T-helper 1 cell treated with Interleukin-12 subunit alpha and Interleukin-12 subunit beta and Interleukin-4 antibody, amounts not matched to agents 30 μg/mL and 1 μg/mL, for 36 hours (primary cell): Measurements from ENCODE around the gene MAT2B.
A peak's percentile ranks its signal among the peaks of the same experiment; 100 is the strongest.

Experiments used
- H3K27ac Mint-ChIP-seq: one replicate; pipeline ENCODE4 v1.8.0; 2021; ENCODE audit warnings: mild to moderate bottlenecking, mixed read lengths
- H3K27me3 Mint-ChIP-seq: one replicate; pipeline ENCODE4 v1.8.0; 2021; ENCODE audit warnings: low read depth, mixed read lengths
- H3K36me3 Mint-ChIP-seq: one replicate; pipeline ENCODE4 v1.8.0; 2021; ENCODE audit warnings: low read depth, mixed read lengths
- H3K4me1 Mint-ChIP-seq: one replicate; pipeline ENCODE4 v1.8.0; 2021; ENCODE audit warnings: low read depth, mixed read lengths
- H3K4me3 Mint-ChIP-seq: one replicate; pipeline ENCODE4 v1.8.0; 2021; ENCODE audit warnings: mild to moderate bottlenecking, moderate library complexity, mixed read lengths
- H3K9me3 Mint-ChIP-seq: one replicate; pipeline ENCODE4 v1.8.0; 2021; ENCODE audit warnings: mixed read lengths

The MAT2B gene

DNA sequence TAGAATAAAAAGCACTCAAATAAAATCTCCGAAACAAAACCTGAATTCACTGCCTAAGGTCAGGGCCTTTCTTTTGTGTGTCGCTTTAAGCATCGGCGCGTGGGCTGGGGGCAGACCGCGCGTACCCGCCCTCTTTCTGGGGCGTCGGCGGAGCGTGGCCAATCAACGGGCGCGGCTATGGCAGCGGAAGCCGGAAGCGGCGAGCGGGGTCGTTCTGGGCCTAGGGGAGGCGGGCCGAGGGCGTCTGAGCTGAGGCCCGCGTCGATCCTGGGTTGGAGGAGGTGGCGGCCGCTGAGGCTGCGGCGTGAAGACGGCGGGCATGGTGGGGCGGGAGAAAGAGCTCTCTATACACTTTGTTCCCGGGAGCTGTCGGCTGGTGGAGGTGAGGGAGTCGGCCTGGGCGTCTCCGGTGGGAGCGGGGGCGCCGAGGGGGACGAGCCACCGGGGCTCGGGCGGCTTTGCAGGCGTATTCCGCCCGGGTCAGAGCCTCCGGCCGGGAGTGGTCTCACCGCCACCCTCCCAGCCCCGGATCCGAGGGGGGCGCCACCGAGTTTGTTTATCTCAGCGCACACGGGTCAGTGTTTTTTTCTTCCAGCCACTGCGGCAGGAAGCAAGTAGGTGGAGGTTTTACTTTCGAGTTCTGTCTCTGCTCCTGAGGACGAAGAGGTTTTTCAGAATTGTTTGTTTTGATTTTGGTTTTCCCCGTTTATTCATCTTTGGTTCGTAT, at the start of gene MAT2B:
Gene MAT2B, plus strand, starts transcription at position 252 of the 727 bp plus-strand sequence. Its CDS starts 68 bp downstream, at position 320.
- Mint-ChIP-seq H3K4me3 (peak within 1 kb of the TSS; percentile 86), H3K27me3 (no peaks in the 10 kb centered on the region), H3K36me3 (peaks cover 9% of the 10 kb centered on the region), H3K4me1 (peaks cover 38% of the 10 kb centered on the region), H3K27ac (peak within 1 kb of the TSS; percentile 91), H3K9me3 (no peaks in the 10 kb centered on the region)

DNA sequence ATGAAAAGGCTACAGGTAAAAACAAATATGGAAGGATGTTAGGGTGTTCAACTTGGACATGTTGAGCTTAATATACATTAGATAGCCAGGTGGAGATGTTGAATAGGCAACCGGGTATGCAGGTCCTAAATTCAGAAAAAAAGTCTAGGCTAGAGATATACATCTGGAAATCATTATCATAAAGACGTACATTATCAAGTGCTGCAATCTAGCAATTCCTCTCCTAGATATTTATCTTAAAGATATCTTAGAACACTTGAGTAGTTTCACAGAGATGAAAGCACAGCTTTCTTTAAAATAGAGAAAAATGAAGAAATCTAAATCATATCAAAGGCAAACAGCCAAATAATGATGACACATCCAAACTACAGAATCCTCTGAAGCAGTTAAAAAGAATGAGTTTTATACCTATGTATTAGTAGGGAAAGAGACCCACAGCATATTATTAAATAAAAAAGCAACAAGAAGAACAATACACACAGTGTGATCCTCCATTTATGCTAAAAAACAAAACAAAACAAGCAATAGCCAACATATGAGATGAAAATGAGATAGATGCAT, 49.3 kb upstream of the MAT2B start:
- Mint-ChIP-seq H3K4me3 (no peak overlapping the region), H3K4me1 (peaks cover 30% of the 10 kb centered on the region), H3K27ac (peak overlapping the region; percentile 5), H3K9me3 (no peaks in the 10 kb centered on the region), H3K36me3 (peaks cover 31% of the 10 kb centered on the region), H3K27me3 (no peaks in the 10 kb centered on the region)

DNA sequence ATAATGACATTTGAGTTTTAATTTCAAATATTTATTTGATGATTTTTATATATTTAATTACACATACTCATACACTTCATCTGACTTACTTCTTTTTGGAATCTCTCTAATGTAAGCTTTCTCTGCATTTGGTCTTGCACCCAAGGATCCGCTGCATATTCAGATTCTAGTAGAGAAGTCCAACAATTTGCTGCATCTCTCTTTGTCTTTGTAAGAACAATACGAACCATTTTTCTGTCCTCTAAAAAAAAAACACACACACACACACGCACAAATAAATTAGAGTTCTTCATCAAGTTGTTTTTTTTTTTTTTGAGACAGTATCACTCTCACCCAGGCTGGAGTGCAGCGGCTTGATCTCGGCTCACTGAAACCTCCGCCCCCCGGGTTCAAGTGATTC, 48.6 kb upstream of the MAT2B start:
- no peaks in the 10 kb centered on the region for H3K27me3 Mint-ChIP-seq
- H3K4me1 Mint-ChIP-seq: peaks cover 33% of the 10 kb centered on the region
- peaks cover 29% of the 10 kb centered on the region for H3K36me3 Mint-ChIP-seq
- no peak overlapping the region for H3K4me3 Mint-ChIP-seq
- no peaks in the 10 kb centered on the region for H3K9me3 Mint-ChIP-seq
- H3K27ac Mint-ChIP-seq: peak overlapping the region; percentile 7

DNA sequence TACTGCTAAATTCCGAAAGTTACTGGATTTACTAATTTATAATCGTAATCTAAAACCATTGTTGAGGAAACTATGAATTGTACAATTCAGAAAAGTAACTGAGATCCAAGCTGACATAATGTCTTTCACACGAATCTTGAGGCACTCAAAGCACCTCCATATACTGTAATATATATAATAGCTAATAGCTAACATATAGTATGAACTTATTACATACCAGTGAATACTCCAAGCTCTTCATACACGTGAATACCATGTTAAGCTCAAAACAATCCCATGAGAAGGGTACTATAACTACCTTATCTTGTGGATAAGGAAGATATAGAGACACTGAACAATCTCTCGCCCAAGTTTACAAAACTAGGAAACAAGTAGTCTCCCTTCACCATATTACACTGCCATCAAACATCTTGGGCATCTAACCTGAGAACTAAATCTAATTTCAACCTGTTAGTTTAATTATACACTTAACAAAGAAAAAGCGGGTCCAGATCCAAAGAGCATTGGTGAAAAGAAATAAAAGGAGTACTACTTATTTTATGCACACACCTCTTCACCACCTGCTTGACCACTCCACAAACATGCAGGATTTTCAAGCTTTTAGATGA, 46.5 kb upstream of the MAT2B start:
- H3K27ac Mint-ChIP-seq: peak overlapping the region; percentile 99
- peaks cover 42% of the 10 kb centered on the region for H3K4me1 Mint-ChIP-seq
- no peaks in the 10 kb centered on the region for H3K9me3 Mint-ChIP-seq
- H3K4me3 Mint-ChIP-seq: peak overlapping the region; percentile 93
- peaks cover 27% of the 10 kb centered on the region for H3K36me3 Mint-ChIP-seq
- no peaks in the 10 kb centered on the region for H3K27me3 Mint-ChIP-seq

DNA sequence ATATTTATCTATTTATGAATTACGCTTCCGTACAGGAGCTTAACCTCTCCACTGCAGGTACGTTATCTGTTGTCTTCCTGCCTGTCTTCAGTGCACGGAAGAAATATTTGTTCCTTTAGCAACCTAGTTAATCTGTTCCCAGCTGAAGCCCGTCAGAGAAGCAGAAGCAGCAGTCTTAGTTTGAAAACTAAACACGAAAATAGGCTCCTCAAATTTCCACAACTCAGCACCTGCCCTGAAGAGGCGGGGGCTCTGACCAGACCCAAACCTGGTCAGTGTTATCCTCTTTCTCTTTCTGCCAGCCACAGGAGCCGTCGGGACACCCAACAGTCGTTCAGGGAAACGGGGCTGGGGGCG, 46.0 kb upstream of the MAT2B start:
- Mint-ChIP-seq H3K9me3 (no peaks in the 10 kb centered on the region), H3K4me3 (peak overlapping the region; percentile 93), H3K27ac (peak overlapping the region; percentile 99), H3K27me3 (no peaks in the 10 kb centered on the region), H3K4me1 (peaks cover 47% of the 10 kb centered on the region), H3K36me3 (peaks cover 32% of the 10 kb centered on the region)

DNA sequence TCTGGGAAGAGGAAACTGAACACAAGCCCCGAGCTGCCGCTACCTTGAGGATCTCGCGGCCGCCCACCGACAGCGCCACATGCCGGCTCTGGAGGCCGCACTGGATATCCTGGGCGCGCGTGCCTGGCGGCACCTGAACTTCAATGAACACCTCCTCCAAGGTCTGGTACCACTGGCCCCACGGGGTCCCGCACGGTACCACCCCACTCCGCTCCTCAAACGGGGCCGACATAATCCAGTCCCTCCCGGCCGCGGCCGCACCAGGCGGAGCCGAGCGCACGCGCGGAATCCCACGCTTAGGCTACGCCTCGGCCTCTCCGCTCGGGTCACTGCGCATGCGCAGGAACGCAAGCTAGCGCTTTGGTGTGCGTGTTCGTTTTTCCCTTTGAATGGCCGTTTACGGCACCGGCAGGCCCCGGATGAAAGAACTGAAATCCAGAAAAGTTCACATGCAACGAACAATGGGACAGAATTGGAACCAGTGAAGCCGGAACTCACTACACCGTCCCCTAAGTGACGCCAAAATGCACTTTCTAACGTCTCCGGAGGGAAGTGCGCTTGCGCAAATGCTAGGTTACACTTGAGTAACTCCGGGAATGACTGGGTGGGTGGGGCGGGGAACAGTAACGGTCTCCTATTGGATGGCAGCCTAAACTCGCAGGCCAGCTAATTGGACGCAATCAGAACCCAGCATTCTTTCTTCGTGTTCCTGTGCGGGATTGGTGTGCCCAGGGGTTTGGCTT, 45.4 kb upstream of the MAT2B start, which contains the start of gene NUDCD2:
Gene NUDCD2, minus strand, starts transcription at position 284 of the 743 bp plus-strand sequence. Its CDS starts 52 bp downstream, at position 232.
- peak within 1 kb of the TSS; percentile 93 for H3K4me3 Mint-ChIP-seq
- no peaks in the 10 kb centered on the region for H3K9me3 Mint-ChIP-seq
- H3K36me3 Mint-ChIP-seq: peaks cover 33% of the 10 kb centered on the region
- H3K4me1 Mint-ChIP-seq: peaks cover 46% of the 10 kb centered on the region
- no peaks in the 10 kb centered on the region for H3K27me3 Mint-ChIP-seq
- H3K27ac Mint-ChIP-seq: peak within 1 kb of the TSS; percentile 99

DNA sequence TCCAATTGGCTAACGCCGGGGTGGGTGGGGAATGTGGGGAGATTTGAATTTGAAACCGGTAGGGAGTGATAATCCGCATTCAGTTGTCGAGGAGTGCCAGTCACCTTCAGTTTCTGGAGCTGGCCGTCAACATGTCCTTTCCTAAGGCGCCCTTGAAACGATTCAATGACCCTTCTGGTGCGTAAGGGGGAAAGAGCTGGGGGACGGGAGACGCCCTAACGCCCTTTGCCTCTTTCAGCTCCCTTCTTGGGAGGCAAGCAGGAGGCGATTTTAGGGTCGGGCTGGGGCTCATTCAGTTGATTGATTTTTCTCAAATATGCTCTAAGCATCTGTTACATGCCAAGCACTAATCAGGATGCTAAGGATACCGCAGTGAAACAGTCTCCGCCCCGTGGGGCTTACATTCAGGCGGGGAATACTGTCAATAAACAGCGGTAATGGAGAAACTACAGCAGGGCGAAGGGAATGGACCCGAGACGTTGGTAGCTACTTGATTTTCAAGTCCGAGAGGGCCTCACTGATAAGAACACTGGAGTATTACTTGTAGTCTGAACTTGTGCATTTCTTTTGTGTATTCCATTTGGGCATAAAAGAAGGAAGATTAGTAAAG, 44.8 kb upstream of the MAT2B start, which contains the start of gene HMMR:
Gene HMMR, plus strand, starts transcription at position 71 of the 610 bp plus-strand sequence. Its CDS starts 61 bp downstream, at position 132.
- Mint-ChIP-seq H3K36me3 (peaks cover 29% of the 10 kb centered on the region), H3K4me3 (peak within 1 kb of the TSS; percentile 93), H3K9me3 (no peaks in the 10 kb centered on the region), H3K27ac (peak within 1 kb of the TSS; percentile 99), H3K4me1 (peaks cover 43% of the 10 kb centered on the region), H3K27me3 (no peaks in the 10 kb centered on the region)

DNA sequence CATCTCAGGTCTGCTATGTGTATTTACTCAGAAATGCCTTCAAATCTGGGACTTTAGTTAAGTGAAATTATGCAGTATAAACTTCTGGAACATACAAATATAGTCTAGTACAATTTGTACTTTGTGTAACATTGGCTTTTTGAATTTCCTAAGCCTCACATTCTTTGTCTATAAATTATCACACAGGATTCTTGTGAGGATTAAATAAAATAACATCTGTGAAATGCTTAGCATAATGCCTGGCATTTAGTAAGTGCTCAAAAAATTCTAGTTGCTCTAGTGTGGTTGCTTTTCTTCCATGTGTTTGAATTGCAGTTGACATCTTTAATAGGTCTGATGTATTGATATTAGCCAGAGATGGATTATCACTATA, 42.4 kb upstream of the MAT2B start:
- Mint-ChIP-seq H3K27me3 (no peaks in the 10 kb centered on the region), H3K36me3 (peaks cover 15% of the 10 kb centered on the region), H3K4me1 (peaks cover 39% of the 10 kb centered on the region), H3K4me3 (no peak overlapping the region), H3K9me3 (no peaks in the 10 kb centered on the region), H3K27ac (peak overlapping the region; percentile 13)

DNA sequence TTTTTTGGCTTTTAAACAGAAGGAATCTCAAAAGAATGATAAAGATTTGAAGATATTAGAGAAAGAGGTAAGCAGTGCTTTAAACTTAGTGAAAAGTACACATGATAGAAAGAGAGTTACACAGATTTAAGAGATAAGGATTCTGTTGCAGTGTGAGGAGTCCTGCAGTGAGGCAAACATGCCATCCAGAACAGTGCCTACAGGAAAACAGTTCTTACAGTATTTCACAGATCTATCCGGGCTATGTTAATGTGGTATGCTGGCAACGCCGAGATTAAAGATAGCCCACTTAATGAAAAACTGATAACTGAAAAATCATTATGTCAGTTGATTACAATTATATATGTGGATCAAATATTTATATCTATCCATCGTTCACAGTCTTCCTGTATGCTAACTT, 37.7 kb upstream of the MAT2B start:
- Mint-ChIP-seq H3K27ac (no peak overlapping the region), H3K36me3 (peaks cover 34% of the 10 kb centered on the region), H3K9me3 (no peaks in the 10 kb centered on the region), H3K4me1 (peaks cover 29% of the 10 kb centered on the region), H3K27me3 (no peaks in the 10 kb centered on the region), H3K4me3 (no peak overlapping the region)

DNA sequence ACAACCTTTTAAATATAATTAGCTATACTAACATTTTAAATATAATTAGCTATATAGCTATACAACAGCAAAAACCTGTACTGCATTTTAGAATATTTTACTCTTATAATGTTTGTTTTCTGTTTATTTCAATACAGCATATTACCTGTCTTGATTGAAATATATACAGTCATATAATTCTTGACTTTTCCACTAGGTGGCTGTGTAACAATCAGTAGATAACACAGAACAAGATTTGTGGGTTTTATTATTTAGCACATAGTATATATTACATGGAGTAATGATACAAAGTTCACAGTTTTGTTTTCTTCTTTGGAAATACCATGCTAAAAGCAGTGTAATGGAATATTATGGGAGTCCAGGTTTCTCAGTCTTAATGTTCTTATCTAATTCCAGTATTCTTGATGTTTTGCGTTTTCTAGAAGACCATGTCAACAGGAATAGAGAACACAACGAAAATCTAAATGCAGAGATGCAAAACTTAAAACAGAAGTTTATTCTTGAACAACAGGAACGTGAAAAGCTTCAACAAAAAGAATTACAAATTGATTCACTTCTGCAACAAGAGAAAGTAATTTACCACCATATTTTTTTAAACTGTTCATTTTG, 31.7 kb upstream of the MAT2B start:
- H3K9me3 Mint-ChIP-seq: no peaks in the 10 kb centered on the region
- H3K4me1 Mint-ChIP-seq: peaks cover 8% of the 10 kb centered on the region
- H3K27me3 Mint-ChIP-seq: no peaks in the 10 kb centered on the region
- no peak overlapping the region for H3K27ac Mint-ChIP-seq
- peaks cover 40% of the 10 kb centered on the region for H3K36me3 Mint-ChIP-seq
- H3K4me3 Mint-ChIP-seq: no peak overlapping the region

DNA sequence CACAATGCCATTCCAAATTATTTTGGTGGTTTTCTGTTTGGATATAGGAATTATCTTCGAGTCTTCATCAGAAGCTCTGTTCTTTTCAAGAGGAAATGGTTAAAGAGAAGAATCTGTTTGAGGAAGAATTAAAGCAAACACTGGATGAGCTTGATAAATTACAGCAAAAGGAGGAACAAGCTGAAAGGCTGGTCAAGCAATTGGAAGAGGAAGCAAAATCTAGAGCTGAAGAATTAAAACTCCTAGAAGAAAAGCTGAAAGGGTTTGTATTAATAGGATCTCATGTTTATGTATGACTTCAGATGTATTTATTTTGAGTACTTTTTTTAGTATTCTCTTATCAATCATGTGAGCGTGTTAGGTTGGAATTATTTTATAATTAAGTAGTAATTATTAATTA, 30.0 kb upstream of the MAT2B start:
- Mint-ChIP-seq H3K27ac (no peak overlapping the region), H3K4me3 (no peak overlapping the region), H3K27me3 (no peaks in the 10 kb centered on the region), H3K9me3 (no peaks in the 10 kb centered on the region), H3K36me3 (peaks cover 39% of the 10 kb centered on the region), H3K4me1 (peaks cover 8% of the 10 kb centered on the region)

DNA sequence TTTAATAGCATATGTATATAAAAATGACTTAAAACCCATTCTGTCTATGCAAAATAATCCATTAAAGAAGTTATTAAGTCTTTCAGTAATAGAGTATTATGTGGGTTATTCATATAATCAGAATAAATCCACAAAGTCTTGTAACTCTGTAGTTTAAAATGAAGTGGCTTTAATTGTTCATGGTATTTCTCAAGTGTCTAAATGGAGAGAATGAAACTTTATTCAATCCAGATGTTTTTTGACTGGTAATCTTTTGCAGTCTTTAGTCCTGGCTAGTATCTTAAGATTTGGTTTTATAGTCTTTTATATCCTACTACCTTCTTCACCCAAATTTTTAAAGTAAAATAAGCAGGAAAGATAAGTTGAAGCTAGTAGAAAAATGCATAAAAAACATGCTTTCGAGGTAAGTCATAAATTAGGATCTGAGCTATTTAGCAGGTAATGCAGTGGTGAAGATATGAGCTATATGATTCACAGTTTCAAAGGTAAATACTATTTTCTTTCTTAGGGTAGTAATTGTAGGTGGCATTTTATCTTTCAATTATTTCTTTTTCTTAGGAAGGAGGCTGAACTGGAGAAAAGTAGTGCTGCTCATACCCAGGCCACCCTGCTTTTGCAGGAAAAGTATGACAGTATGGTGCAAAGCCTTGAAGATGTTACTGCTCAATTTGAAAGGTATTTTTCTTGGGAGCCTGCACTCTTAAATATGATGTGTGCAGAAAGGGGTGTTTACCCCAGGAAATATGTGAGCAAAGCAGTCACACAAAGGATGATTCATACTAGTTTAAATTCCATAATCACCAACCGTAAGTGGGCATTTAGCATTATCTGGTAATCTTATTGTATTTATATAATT, 27.1 kb upstream of the MAT2B start:
- Mint-ChIP-seq H3K27ac (no peak overlapping the region), H3K4me1 (peaks cover 4% of the 10 kb centered on the region), H3K27me3 (no peaks in the 10 kb centered on the region), H3K36me3 (peaks cover 42% of the 10 kb centered on the region), H3K4me3 (no peak overlapping the region), H3K9me3 (no peaks in the 10 kb centered on the region)

DNA sequence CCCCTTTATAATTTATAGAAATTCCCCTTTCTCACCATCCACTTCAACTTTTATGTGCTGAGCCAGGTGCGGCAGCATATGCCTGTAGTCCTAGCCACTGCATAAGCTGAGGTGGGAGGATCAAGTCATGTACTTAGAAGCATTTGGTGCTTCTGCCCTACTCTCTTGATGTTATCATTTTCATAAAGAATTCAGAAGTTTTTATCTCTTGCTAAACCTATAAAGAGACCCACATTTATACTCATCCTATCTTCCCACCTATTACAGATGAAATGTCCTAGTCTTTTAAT, 26.5 kb upstream of the MAT2B start:
- H3K27me3 Mint-ChIP-seq: no peaks in the 10 kb centered on the region
- no peak overlapping the region for H3K4me3 Mint-ChIP-seq
- H3K27ac Mint-ChIP-seq: no peak overlapping the region
- no peaks in the 10 kb centered on the region for H3K9me3 Mint-ChIP-seq
- H3K4me1 Mint-ChIP-seq: peaks cover 4% of the 10 kb centered on the region
- peaks cover 42% of the 10 kb centered on the region for H3K36me3 Mint-ChIP-seq
